Neural cell (in vitro differentiated cells): ENCODE results near the gene MYRIP. TPM values are rescaled to one million over a fixed set of nuclear protein-coding genes. Genes with fewer than 3 reads are reported as not detected.

Source experiments
- H2AFZ ChIP-seq: fragments of 200-600, 300-800 bp; sonication (generic), shearing (Covaris generic); 2 replicates; pipeline ENCODE4 v1.6.0; 2014; ENCODE audit warnings: low read depth, mild to moderate bottlenecking, antibody characterized with exemption, low read length, moderate library complexity
- H3F3A ChIP-seq: fragments of 200-600 bp; shearing (Covaris generic); 2 replicates; pipeline ENCODE4 v1.6.1; 2016; ENCODE audit warnings: mild to moderate bottlenecking, moderate library complexity, mixed read lengths, antibody characterized with exemption, low read length; ENCODE audit not compliant: insufficient read depth, poor library complexity, severe bottlenecking
- H3K27ac ChIP-seq: fragments of 200-600, 300-800 bp; sonication (generic), shearing (Covaris generic); 2 replicates; pipeline ENCODE4 v1.5.1; 2014; ENCODE audit warnings: mild to moderate bottlenecking, low read length, moderate library complexity
- H3K27me3 ChIP-seq: fragments of 300-800, 200-600 bp; sonication (generic), shearing (Covaris generic); 2 replicates; pipeline ENCODE4 v1.6.0; 2014; ENCODE audit warnings: mild to moderate bottlenecking, low read depth, low read length, moderate library complexity; ENCODE audit not compliant: insufficient read depth
- H3K36me3 ChIP-seq: fragments of 300-800, 200-600 bp; sonication (generic), shearing (Covaris generic); 2 replicates; pipeline ENCODE4 v1.5.1; 2014; ENCODE audit warnings: mild to moderate bottlenecking, antibody characterized with exemption, low read length, moderate library complexity; ENCODE audit not compliant: insufficient read depth
- H3K4me2 ChIP-seq: fragments of 300-800, 200-600 bp; sonication (generic), shearing (Covaris generic); 2 replicates; pipeline ENCODE4 v1.6.0; 2014; ENCODE audit warnings: mild to moderate bottlenecking, low read length
- H3K4me3 ChIP-seq: fragments of 300-800, 200-600 bp; sonication (generic), shearing (Covaris generic); 2 replicates; pipeline ENCODE4 v1.5.1; 2014; ENCODE audit warnings: mild to moderate bottlenecking, low read length, moderate library complexity
- H3K79me2 ChIP-seq: fragments of 200-600 bp; shearing (Covaris generic); replicated peaks from 2 replicates; pipeline ENCODE4 v1.6.0; 2014; ENCODE audit warnings: mild to moderate bottlenecking, low read length, moderate library complexity; ENCODE audit not compliant: insufficient read depth
- H3K9ac ChIP-seq: fragments of 300-800, 200-600 bp; sonication (generic), shearing (Covaris generic); 2 replicates; pipeline ENCODE4 v1.6.1; 2016; ENCODE audit warnings: mild to moderate bottlenecking, low read length, mixed read lengths
- H3K9me2 ChIP-seq: fragments of 200-600 bp; shearing (Covaris generic); 2 replicates; pipeline ENCODE4 v1.6.1; 2016; ENCODE audit warnings: mild to moderate bottlenecking, low read length, mixed read lengths; ENCODE audit not compliant: insufficient read depth
- H3K9me3 ChIP-seq: fragments of 200-600, 300-800 bp; sonication (generic), shearing (Covaris generic); 2 replicates; pipeline ENCODE4 v1.6.1; 2016; ENCODE audit warnings: mild to moderate bottlenecking, mixed run types, low read length, moderate library complexity, mixed read lengths
- H4K20me1 ChIP-seq: fragments of 200-600 bp; shearing (Covaris generic); 2 replicates; pipeline ENCODE4 v1.6.1; 2016; ENCODE audit warnings: mild to moderate bottlenecking, mixed run types; ENCODE audit not compliant: insufficient read depth
- CTCF ChIP-seq: fragments of 450-650 bp; IDR thresholded peaks from 2 replicates; pipeline ENCODE4 v1.5.1; 2014; ENCODE audit warnings: antibody characterized with exemption, mild to moderate bottlenecking, moderate library complexity; ENCODE audit not compliant: poor library complexity, severe bottlenecking
- EP300 ChIP-seq: fragments of 450-650 bp; conservative IDR thresholded peaks from 2 replicates; pipeline ENCODE4 v1.6.1; 2014; ENCODE audit warnings: antibody characterized with exemption, mild to moderate bottlenecking, moderate library complexity; ENCODE audit not compliant: poor library complexity, severe bottlenecking
- EZH2 ChIP-seq: fragments of 200-600, 300-800 bp; shearing (Covaris generic), sonication (generic); IDR thresholded peaks from 2 replicates; pipeline ENCODE4 v1.6.1; 2014; ENCODE audit warnings: antibody characterized with exemption, low read length, borderline replicate concordance, mild to moderate bottlenecking; ENCODE audit not compliant: insufficient read depth, poor library complexity, severe bottlenecking
- MXI1 ChIP-seq: fragments of 450-650 bp; conservative IDR thresholded peaks from 2 replicates; pipeline ENCODE4 v1.6.1; 2014; ENCODE audit warnings: antibody characterized with exemption, mild to moderate bottlenecking; ENCODE audit not compliant: poor library complexity, severe bottlenecking
- POLR2AphosphoS5 ChIP-seq: IDR thresholded peaks from 2 replicates; pipeline ENCODE4 v1.6.1; 2012
- RAD21 ChIP-seq: fragments of 450-650 bp; conservative IDR thresholded peaks from 2 replicates; pipeline ENCODE4 v1.6.1; 2014; ENCODE audit warnings: antibody characterized with exemption, mild to moderate bottlenecking, moderate library complexity
- SMC3 ChIP-seq: fragments of 450-650 bp; conservative IDR thresholded peaks from 2 replicates; pipeline ENCODE4 v1.6.1; 2014; ENCODE audit warnings: antibody characterized with exemption, mild to moderate bottlenecking, moderate library complexity; ENCODE audit not compliant: poor library complexity
- TAF1 ChIP-seq: IDR thresholded peaks from 2 replicates; pipeline ENCODE4 v1.6.1; 2012; ENCODE audit warnings: low read depth
- polyA plus RNA-seq: library from polyadenylated mRNA; depleted of rRNA; stranded (reverse); fragments of >200 nt; gene quantifications from 2 replicates; pipeline ENCODE4 v1.2.3, GENCODE V29; 2014
- TF ChIP-seq, protein P1 (sequence below): IDR thresholded peaks from 2 replicates; pipeline ENCODE4 v1.6.1; 2012; ENCODE audit warnings: borderline replicate concordance

The MYRIP gene
- polyA plus RNA-seq, 1 donor from 2014 or later, result 0.76 TPM

- TF ChIP-seq, protein P1, sequence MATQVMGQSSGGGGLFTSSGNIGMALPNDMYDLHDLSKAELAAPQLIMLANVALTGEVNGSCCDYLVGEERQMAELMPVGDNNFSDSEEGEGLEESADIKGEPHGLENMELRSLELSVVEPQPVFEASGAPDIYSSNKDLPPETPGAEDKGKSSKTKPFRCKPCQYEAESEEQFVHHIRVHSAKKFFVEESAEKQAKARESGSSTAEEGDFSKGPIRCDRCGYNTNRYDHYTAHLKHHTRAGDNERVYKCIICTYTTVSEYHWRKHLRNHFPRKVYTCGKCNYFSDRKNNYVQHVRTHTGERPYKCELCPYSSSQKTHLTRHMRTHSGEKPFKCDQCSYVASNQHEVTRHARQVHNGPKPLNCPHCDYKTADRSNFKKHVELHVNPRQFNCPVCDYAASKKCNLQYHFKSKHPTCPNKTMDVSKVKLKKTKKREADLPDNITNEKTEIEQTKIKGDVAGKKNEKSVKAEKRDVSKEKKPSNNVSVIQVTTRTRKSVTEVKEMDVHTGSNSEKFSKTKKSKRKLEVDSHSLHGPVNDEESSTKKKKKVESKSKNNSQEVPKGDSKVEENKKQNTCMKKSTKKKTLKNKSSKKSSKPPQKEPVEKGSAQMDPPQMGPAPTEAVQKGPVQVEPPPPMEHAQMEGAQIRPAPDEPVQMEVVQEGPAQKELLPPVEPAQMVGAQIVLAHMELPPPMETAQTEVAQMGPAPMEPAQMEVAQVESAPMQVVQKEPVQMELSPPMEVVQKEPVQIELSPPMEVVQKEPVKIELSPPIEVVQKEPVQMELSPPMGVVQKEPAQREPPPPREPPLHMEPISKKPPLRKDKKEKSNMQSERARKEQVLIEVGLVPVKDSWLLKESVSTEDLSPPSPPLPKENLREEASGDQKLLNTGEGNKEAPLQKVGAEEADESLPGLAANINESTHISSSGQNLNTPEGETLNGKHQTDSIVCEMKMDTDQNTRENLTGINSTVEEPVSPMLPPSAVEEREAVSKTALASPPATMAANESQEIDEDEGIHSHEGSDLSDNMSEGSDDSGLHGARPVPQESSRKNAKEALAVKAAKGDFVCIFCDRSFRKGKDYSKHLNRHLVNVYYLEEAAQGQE, result no peak
- TF ChIP-seq SMC3 (no peak), POLR2AphosphoS5 (no peak), CTCF (no peak), MXI1 (no peak), EP300 (no peak)
- Histone ChIP-seq H3K4me2 (no peak overlapping the region), H3K9me3 (no peaks in the 10 kb centered on the region), H3K36me3 (no peaks in the 10 kb centered on the region), H3K79me2 (no peaks in the 10 kb centered on the region), H2AFZ (no peak overlapping the region), H3K4me3 (no peak overlapping the region), H3K9me2 (no peaks in the 10 kb centered on the region), H3F3A (no peaks in the 10 kb centered on the region), H3K9ac (no peak overlapping the region), H3K27ac (no peak overlapping the region), H3K27me3 (no peaks in the 10 kb centered on the region), H4K20me1 (no peaks in the 10 kb centered on the region)
Measured at GRCh38 chr3:40148827-40149226, 339.4 kb downstream of the MYRIP start.

- Histone ChIP-seq H3K36me3 (no peaks in the 10 kb centered on the region), H3F3A (no peaks in the 10 kb centered on the region), H3K4me2 (no peak overlapping the region), H4K20me1 (no peaks in the 10 kb centered on the region), H2AFZ (no peak overlapping the region), H3K27ac (no peak overlapping the region), H3K27me3 (no peaks in the 10 kb centered on the region), H3K9me2 (no peaks in the 10 kb centered on the region), H3K9me3 (no peaks in the 10 kb centered on the region), H3K9ac (no peak overlapping the region), H3K4me3 (no peak overlapping the region), H3K79me2 (no peaks in the 10 kb centered on the region)
- TF ChIP-seq MXI1 (no peak), SMC3 (no peak), TAF1 (no peak), EZH2 (no peak), POLR2AphosphoS5 (no peak), EP300 (no peak), CTCF (no peak), RAD21 (no peak)
- TF ChIP-seq, protein P1, result no peak
Measured at GRCh38 chr3:40152482-40153133, 343.2 kb downstream of the MYRIP start.
